ENCODE results near the gene TTI1. TPM values are rescaled to one million over a fixed set of nuclear protein-coding genes. Genes with fewer than 3 reads are reported as not detected.

TTI1 gene
- total RNA-seq, 1 experiment from 2014 or later, result 26.9 TPM

- TF ChIP-seq, protein P1, sequence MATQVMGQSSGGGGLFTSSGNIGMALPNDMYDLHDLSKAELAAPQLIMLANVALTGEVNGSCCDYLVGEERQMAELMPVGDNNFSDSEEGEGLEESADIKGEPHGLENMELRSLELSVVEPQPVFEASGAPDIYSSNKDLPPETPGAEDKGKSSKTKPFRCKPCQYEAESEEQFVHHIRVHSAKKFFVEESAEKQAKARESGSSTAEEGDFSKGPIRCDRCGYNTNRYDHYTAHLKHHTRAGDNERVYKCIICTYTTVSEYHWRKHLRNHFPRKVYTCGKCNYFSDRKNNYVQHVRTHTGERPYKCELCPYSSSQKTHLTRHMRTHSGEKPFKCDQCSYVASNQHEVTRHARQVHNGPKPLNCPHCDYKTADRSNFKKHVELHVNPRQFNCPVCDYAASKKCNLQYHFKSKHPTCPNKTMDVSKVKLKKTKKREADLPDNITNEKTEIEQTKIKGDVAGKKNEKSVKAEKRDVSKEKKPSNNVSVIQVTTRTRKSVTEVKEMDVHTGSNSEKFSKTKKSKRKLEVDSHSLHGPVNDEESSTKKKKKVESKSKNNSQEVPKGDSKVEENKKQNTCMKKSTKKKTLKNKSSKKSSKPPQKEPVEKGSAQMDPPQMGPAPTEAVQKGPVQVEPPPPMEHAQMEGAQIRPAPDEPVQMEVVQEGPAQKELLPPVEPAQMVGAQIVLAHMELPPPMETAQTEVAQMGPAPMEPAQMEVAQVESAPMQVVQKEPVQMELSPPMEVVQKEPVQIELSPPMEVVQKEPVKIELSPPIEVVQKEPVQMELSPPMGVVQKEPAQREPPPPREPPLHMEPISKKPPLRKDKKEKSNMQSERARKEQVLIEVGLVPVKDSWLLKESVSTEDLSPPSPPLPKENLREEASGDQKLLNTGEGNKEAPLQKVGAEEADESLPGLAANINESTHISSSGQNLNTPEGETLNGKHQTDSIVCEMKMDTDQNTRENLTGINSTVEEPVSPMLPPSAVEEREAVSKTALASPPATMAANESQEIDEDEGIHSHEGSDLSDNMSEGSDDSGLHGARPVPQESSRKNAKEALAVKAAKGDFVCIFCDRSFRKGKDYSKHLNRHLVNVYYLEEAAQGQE (IDR thresholded peaks at IDR 0.05; ENCODE audit: low read depth), result no peak
- TF ChIP-seq RAD21 (IDR thresholded peaks at IDR 0.05; ENCODE audit: low read depth) (peak; percentile 83), SIN3A (IDR thresholded peaks at IDR 0.05; ENCODE audit: low read depth) (no peak), CTCF (IDR thresholded peaks at IDR 0.05 in 2 of 3, conservative IDR thresholded peaks at IDR 0.05 in 1 of 3; ENCODE audit: borderline replicate concordance in 1 of 3, insufficient read depth in 1 of 3, low read depth in 2 of 3, low read length in 2 of 3) (peak; percentile 82 to 93 (median 89)), POLR2AphosphoS5 (IDR thresholded peaks at IDR 0.05; ENCODE audit: low read depth, low read length) (no peak)
- H4K20me1 ChIP-seq (ENCODE audit: insufficient read depth), result no peaks in the 10 kb centered on the region
- no peaks in the 10 kb centered on the region for H3K9me3 ChIP-seq (ENCODE audit: control insufficient read depth in 1 of 2, insufficient read depth in 1 of 2, low read depth in 1 of 2, low read length in 2 of 2)
- H3K27ac ChIP-seq (ENCODE audit: low read depth, low read length), result no peak overlapping the region
- no TSS peak for BruUV-seq (replicated peaks)
- H3K9ac ChIP-seq (ENCODE audit: low read length), result no peak overlapping the region
- intact Hi-C loops (cut with micrococcal nuclease), result loop anchor here (1.0 to 5.0 kb wide), 5 partner anchors 108 to 350 kb away; partner anchors contain the start of gene TGM2
- no peaks in the 10 kb centered on the region for H3K4me1 ChIP-seq (ENCODE audit: control insufficient read depth in 1 of 2, insufficient read depth in 2 of 2, low read length in 2 of 2)
- H3K27me3 ChIP-seq (ENCODE audit: insufficient read depth, low read length), result no peaks in the 10 kb centered on the region
- CTCF ChIA-PET, result interaction anchor here (0.6 to 2.8 kb wide), 18 partner anchors 9 to 493 kb away, joined by 3 to 53 read pairs (median 5); no protein-coding TSS in a partner anchor
- H3K9me2 ChIP-seq (ENCODE audit: insufficient read depth), result no peaks in the 10 kb centered on the region
- H3K36me3 ChIP-seq (ENCODE audit: control insufficient read depth in 1 of 2, insufficient read depth in 2 of 2, low read length in 2 of 2), result peaks cover 28 to 32% of the 10 kb centered on the region in 2 experiments; a peak in 3 of 4 replicates
- DNase-seq (ENCODE audit: low read depth, low spot score), result peak; percentile 58
- peaks cover 36% of the 10 kb centered on the region for H3K79me2 ChIP-seq (ENCODE audit: insufficient read depth, low read length)
- RAD21 ChIA-PET (ENCODE audit: low non-redundant PET in 1 of 2, low total read pairs in 2 of 2, uncharacterized antibody in 2 of 2, unreplicated experiment in 2 of 2), result interaction anchor here (0.5 to 1.3 kb wide), 9 partner anchors 116 to 351 kb away, joined by 3 to 9 read pairs (median 4); no protein-coding TSS in a partner anchor
- H3K4me2 ChIP-seq (ENCODE audit: low read length), result no peak overlapping the region
- ATAC-seq, result peak; percentile 99
- H3K4me3 ChIP-seq (replicated peaks in 1 of 2; ENCODE audit: low read depth in 1 of 2, low read length in 2 of 2), result no peak overlapping the region
- POLR2A ChIA-PET, result interaction anchor here (1.0 kb wide), 1 partner anchor 163 kb away, joined by 4 read pairs; no protein-coding TSS in a partner anchor
- H2AFZ ChIP-seq (ENCODE audit: low read depth, low read length, poor library complexity, severe bottlenecking), result no peak overlapping the region
Observed at GRCh38 chr20:38057351-38057972, 24.2 kb upstream of the TTI1 start.
